Activated CD4-positive, alpha-beta T cell treated with anti-CD3 and anti-CD28 coated beads, Interleukin-2, amount 50 U/mL, for 1 hour (primary cell): ENCODE results near the gene LCE2D.

Experiments
- DNase-seq: peaks from one replicate; pipeline ENCODE4 v3.0.0-alpha.2; 2020

LCE2D gene

DNA sequence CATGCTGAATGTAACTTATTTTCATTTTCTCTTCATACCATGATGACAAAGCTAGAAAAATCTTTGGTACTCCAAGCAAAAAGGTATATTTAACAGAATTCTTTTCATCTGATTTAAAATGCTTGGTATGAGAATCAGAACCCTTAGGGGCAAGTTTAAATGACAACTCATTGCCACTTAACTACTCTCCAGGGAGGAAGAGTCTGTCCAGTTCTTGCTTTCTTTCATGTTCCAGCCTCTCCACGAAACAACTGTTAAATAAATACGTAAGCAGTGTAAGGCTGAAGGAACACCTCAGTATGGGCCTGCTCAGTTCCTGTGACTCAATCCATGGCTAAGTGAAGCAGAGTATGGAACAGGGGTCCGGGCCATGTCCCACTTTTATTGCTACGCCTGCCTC is 36.6 kb downstream of the LCE2D start:
- DNase-seq, result no peak

DNA sequence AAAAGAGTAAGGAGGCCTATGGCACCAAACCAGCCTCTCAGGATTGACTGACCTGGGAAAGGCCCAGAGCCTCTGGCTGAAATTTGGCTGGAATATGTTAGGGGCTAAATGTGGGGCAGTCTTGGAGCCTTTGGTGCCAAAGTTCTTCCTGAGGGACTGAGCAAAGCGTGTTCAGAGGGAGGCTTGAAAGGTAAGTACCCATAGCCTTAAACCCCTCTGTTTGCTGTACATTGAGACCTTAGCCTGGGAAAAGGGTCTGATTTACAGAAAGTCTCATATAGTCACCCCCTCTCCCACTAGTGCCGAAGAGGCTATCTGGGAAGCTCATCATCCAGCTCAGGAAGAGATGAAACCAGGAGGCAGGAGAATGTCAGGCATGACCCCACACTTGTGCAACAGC is 44.7 kb downstream of the LCE2D start, which contains the start of gene LCE4A:
TSS of gene LCE4A (plus strand) at position 301 of the 400 bp plus-strand sequence. CDS start 916 bp downstream, outside the sequence.
- DNase-seq, result no peak
